HepG2 (cell line): ENCODE results near the gene CARD9. TPM values are rescaled to one million over a fixed set of nuclear protein-coding genes. Genes with fewer than 3 reads are reported as not detected.

Experiments used
- ATF3 ChIP-seq: sonication (generic); formaldehyde crosslinking; IDR thresholded peaks from 2 replicates; pipeline ENCODE4 v1.4.0; 2020; ENCODE audit warnings: missing genetic modification reagents
- ATF7-NPFF ChIP-seq: sonication (generic); formaldehyde crosslinking; IDR thresholded peaks from 2 replicates; pipeline ENCODE4 v1.8.1; 2023; ENCODE audit warnings: mild to moderate bottlenecking, low read depth, missing genetic modification reagents, moderate library complexity
- CERS6 ChIP-seq: sonication (generic); formaldehyde crosslinking; IDR thresholded peaks from 2 replicates; pipeline ENCODE4 v1.5.0; 2020; ENCODE audit warnings: missing genetic modification reagents
- EED ChIP-seq: sonication (generic); formaldehyde crosslinking; IDR thresholded peaks from 2 replicates; pipeline ENCODE4 v1.5.0; 2020; ENCODE audit warnings: mild to moderate bottlenecking, missing genetic modification reagents
- FOXK2 ChIP-seq: fragments of 450-650 bp; IDR thresholded peaks from 2 replicates; pipeline ENCODE4 v1.6.1; 2016
- KLF12 ChIP-seq: sonication (generic); formaldehyde crosslinking; IDR thresholded peaks from 2 replicates; pipeline ENCODE4 v1.4.0; 2020; ENCODE audit warnings: missing genetic modification reagents, borderline replicate concordance
- MYC ChIP-seq: sonication (generic); formaldehyde crosslinking; IDR thresholded peaks from 2 replicates; pipeline ENCODE4 v1.9.0; 2021; ENCODE audit warnings: missing genetic modification reagents, borderline replicate concordance
- NFATC3 ChIP-seq: sonication (generic); formaldehyde crosslinking; IDR thresholded peaks from 2 replicates; pipeline ENCODE4 v1.5.1; 2020; ENCODE audit warnings: mild to moderate bottlenecking, missing genetic modification reagents
- PLRG1 ChIP-seq: fragments of 450-650 bp; conservative IDR thresholded peaks from 2 replicates; pipeline ENCODE4 v1.6.1; 2016
- RBFOX2 ChIP-seq: fragments of 200-400 bp; formaldehyde crosslinking; IDR thresholded peaks from 2 replicates; pipeline ENCODE4 v1.6.1; 2017; ENCODE audit warnings: low read depth, mild to moderate bottlenecking, low read length
- RFXAP ChIP-seq: sonication (generic); formaldehyde crosslinking; IDR thresholded peaks from 2 replicates; pipeline ENCODE4 v1.4.0; 2020; ENCODE audit warnings: missing genetic modification reagents, borderline replicate concordance
- TFDP2 ChIP-seq: sonication (generic); formaldehyde crosslinking; IDR thresholded peaks from 2 replicates; pipeline ENCODE4 v1.4.0; 2020; ENCODE audit warnings: missing genetic modification reagents
- XRCC5 ChIP-seq: fragments of 200-400 bp; formaldehyde crosslinking; optimal IDR thresholded peaks from 2 replicates; pipeline ENCODE3; 2017; ENCODE audit warnings: mild to moderate bottlenecking, low read length
- ZIK1 ChIP-seq: sonication (generic); formaldehyde crosslinking; IDR thresholded peaks from 2 replicates; pipeline ENCODE4 v1.5.0; 2020; ENCODE audit warnings: mild to moderate bottlenecking, low read depth, missing genetic modification reagents, borderline replicate concordance
- ZNF205 ChIP-seq: IDR thresholded peaks from 2 replicates; pipeline ENCODE4 v1.6.1; 2018; ENCODE audit warnings: missing biosample characterization, missing genetic modification reagents
- ZNF280D ChIP-seq: sonication (generic); formaldehyde crosslinking; IDR thresholded peaks from 2 replicates; pipeline ENCODE4 v1.5.1; 2020; ENCODE audit warnings: mild to moderate bottlenecking, missing genetic modification reagents
- ZNF281 ChIP-seq: sonication (generic); formaldehyde crosslinking; IDR thresholded peaks from 2 replicates; pipeline ENCODE4 v1.4.0; 2020; ENCODE audit warnings: missing genetic modification reagents, borderline replicate concordance
- ZNF343 ChIP-seq: sonication (generic); formaldehyde crosslinking; IDR thresholded peaks from 2 replicates; pipeline ENCODE4 v1.4.0; 2020; ENCODE audit warnings: mild to moderate bottlenecking, missing genetic modification reagents
- ZNF713 ChIP-seq: sonication (generic); formaldehyde crosslinking; IDR thresholded peaks from 2 replicates; pipeline ENCODE4 v1.4.0; 2020; ENCODE audit warnings: mild to moderate bottlenecking, missing genetic modification reagents
- ZNF75D ChIP-seq: sonication (generic); formaldehyde crosslinking; IDR thresholded peaks from 2 replicates; pipeline ENCODE4 v1.8.1; 2023; ENCODE audit warnings: missing genetic modification reagents, mild to moderate bottlenecking, borderline replicate concordance
- ZNF775 ChIP-seq: sonication (generic); formaldehyde crosslinking; IDR thresholded peaks from 2 replicates; pipeline ENCODE4 v1.4.0; 2020; ENCODE audit warnings: missing genetic modification reagents, mild to moderate bottlenecking, moderate library complexity, borderline replicate concordance
- polyA plus RNA-seq, 8 experiments: library from polyadenylated mRNA; depleted of rRNA in 3 of 8; stranded (reverse) in 7 of 8; unstranded in 1 of 8; fragments of >200 nt; fragmentation: Illumina TruSeq in 4 of 8; extraction: Trizol in 4 of 8; gene quantifications; 2 replicates each; pipeline versions ENCODE4 v1.2.1 to v1.2.3, GENCODE V29; 2011 to 2016; ENCODE audit warnings: low read depth in 4 of 8, missing spikeins in 1 of 8, mixed read lengths in 1 of 8; ENCODE audit not compliant: insufficient read depth in 1 of 8
- total RNA-seq, 5 experiments: library from RNA; depleted of rRNA; stranded (reverse); fragments of >200 nt; fragmentation: Illumina TruSeq; extraction: Trizol; gene quantifications; 2 replicates each; pipeline ENCODE4 v1.2.3, GENCODE V29; 2016; ENCODE audit warnings: low read depth in 1 of 5

The CARD9 gene
- total and polyA plus RNA-seq, 2 of the 13 experiments (the other 11 are each of a cell fraction or from before 2014, with no cell fraction given): 3.3 to 7.4 TPM

GRCh38 chr9:136410500-136411287 is 37.2 kb upstream of the CARD9 start, which contains the start of the genes ENTR1 and PMPCA (continued):
- 0 out of 2 replicates have a peak, but pooled peaks have one; percentile 60 for TF ChIP-seq NFATC3 (CRISPR knock-in tag)
- no peak for TF ChIP-seq ZNF713 (CRISPR knock-in tag)
- TF ChIP-seq ZNF343: 0 out of 2 replicates have a peak, but pooled peaks have one; percentile 1
- TF ChIP-seq ZNF280D (CRISPR knock-in tag): no peak
- peak; percentile 90; the same call in 1 of the 2 replicates for TF ChIP-seq ZIK1 (CRISPR knock-in tag)
- TF ChIP-seq ATF7-NPFF (CRISPR knock-in tag): peak; percentile 86
- peak; percentile 96 for TF ChIP-seq RBFOX2
- TF ChIP-seq ZNF75D (CRISPR knock-in tag): no peak
- TF ChIP-seq ATF3 (CRISPR knock-in tag): peak; percentile 36; the same call in 1 of the 2 replicates
- TF ChIP-seq ZNF775 (CRISPR knock-in tag): no peak
- TF ChIP-seq XRCC5: no peak
- TF ChIP-seq MYC: peak; percentile 94
- TF ChIP-seq CERS6: no peak
- peak; percentile 22; the same call in 1 of the 2 replicates for TF ChIP-seq KLF12
- TF ChIP-seq EED: no peak; the same call in 1 of the 2 replicates
- TF ChIP-seq ZNF205 (CRISPR knock-in tag): peak; percentile 42; the same call in 1 of the 2 replicates
- TF ChIP-seq TFDP2: peak; percentile 80
- TF ChIP-seq ZNF281 (CRISPR knock-in tag): peak; percentile 99
- no peak for TF ChIP-seq FOXK2
- peak; percentile 64; the same call in 1 of the 2 replicates for TF ChIP-seq RFXAP (CRISPR knock-in tag)
- no peak for TF ChIP-seq PLRG1
